OCI-M2 (cell line): Measurements from ENCODE around the gene CTSA.

ENCODE experiments used
- DNase-seq: peaks from one replicate; lab custom pipeline; 2025; ENCODE audit not compliant: unreplicated experiment; lab: John Stamatoyannopoulos, UW

The CTSA gene

DNA sequence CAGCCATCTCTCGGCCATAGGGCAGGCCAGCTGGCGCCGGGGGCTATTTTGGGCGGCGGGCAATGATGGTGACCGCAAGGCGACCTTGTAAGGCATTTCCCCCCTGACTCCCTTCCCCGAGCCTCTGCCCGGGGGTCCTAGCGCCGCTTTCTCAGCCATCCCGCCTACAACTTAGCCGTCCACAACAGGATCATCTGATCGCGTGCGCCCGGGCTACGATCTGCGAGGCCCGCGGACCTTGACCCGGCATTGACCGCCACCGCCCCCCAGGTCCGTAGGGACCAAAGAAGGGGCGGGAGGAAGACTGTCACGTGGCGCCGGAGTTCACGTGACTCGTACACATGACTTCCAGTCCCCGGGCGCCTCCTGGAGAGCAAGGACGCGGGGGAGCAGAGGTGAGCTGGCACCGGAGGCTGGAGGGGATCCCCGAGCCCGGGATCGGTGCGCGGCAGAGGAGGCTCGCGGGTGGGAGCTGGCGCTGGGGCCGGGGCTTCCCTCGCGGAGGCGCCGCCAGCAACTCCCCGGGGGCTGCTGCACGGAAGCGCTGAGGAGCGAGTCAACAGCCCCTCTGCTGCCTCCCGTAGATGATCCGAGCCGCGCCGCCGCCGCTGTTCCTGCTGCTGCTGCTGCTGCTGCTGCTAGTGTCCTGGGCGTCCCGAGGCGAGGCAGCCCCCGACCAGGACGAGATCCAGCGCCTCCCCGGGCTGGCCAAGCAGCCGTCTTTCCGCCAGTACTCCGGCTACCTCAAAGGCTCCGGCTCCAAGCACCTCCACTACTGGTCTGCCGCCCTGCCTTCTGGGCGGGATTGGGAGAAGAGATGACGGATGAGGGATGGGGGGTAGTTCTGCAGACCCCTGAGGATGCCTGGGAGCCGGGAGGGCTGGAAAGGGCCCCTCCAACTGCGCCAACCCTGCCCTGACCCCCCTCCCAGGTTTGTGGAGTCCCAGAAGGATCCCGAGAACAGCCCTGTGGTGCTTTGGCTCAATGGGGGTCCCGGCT is at the start of gene CTSA, which contains the start of gene NEURL2:
TSS of gene CTSA (plus strand) at position 351 of the 999 bp plus-strand sequence. CDS start at position 585, 234 bp downstream.
TSS of gene NEURL2 (minus strand) at position 224 of the 999 bp plus-strand sequence. CDS start at position 7, 217 bp downstream.
- peak; percentile 86 for DNase-seq

- no peak for DNase-seq
Measured at GRCh38 chr20:45841407-45842129, 49.6 kb upstream of the CTSA start.

DNA sequence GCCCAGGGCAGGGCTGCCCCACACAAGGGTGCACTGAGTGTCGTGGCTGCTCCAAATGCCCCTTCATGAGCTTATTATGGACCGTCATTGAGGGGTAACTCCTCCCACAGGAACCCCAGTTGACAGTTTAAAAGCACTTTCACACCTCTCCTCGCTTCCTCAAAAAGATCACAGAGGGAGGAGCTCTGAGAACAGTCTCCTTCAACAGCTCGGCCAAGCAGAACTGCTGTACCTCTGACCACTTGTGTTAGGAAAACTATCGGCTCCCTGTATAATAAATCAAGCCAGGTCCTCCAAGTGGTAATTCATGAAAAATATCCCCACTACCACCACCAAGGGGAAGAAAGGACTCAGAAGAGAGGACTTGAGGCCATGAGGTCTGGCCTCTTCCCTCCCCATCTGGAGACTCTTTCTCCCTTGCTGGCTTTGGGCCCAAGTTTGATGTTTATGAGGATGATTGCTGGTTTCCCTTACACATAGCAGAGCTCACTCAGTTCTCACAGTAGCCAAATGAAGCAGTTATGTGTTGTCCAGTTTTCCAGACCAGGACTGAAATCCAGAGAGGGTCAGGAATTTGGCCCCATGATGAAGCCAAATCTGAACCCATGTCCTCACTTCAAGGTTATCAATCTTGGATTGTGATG is 48.8 kb upstream of the CTSA start:
- no peak for DNase-seq

DNA sequence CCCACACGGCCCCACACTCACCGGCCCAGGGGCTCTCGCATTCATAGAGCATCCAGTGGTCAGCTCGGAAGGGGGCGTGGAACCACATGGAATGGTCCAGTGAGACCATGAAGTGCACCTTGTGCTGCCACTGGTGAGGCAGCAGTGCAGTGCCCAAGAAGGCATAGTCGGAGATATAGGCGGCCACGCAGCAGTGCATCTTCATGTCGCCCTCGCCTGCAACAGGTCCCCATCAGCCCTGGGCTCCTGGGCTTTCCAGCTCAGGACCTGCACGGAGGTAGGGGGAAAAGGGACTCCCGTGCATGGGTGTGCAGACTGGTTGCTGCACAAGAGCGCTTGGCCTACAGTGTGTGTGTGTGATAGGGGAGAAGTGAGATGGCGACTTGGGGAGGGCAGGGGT is 47.6 kb upstream of the CTSA start:
- no peak for DNase-seq

DNA sequence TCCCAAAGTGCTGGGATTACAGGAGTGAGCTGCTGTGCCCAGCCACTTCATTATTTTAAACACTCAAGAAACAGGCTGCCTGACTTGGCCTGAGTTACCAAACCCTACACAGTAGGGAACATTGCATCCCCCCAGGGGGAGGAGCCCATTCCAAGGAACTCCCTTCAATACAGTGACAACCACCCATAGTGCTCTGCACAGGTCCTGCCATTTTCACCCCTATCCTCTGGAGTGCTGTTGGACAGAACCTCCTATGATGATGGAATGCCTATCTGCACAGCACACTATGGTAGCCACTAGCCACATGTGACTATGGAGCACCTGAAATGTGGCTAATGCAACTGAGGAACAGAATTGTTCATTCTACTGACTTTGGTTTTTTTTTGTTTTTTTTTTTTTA is 45.7 kb upstream of the CTSA start:
- no peak for DNase-seq

DNA sequence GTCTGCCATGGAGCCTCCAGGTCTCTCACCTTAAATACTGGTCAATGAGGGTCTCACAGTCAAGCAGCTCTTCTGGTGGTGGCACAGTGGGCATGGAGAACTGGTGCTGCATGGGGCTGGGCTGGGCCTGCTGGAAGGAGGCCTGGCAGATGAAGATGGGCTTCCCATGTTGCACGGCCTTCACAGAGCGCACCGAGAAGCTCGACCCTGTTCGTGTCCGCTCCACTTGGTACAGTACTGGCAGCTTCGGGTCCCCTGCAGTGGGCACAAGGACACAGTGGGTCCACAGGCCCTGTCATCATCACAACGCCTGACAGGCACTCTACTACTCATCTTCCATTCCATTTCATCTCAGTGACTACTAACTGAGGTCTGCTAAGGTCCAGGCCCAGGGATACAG is 42.7 kb upstream of the CTSA start:
- DNase-seq, result no peak

DNA sequence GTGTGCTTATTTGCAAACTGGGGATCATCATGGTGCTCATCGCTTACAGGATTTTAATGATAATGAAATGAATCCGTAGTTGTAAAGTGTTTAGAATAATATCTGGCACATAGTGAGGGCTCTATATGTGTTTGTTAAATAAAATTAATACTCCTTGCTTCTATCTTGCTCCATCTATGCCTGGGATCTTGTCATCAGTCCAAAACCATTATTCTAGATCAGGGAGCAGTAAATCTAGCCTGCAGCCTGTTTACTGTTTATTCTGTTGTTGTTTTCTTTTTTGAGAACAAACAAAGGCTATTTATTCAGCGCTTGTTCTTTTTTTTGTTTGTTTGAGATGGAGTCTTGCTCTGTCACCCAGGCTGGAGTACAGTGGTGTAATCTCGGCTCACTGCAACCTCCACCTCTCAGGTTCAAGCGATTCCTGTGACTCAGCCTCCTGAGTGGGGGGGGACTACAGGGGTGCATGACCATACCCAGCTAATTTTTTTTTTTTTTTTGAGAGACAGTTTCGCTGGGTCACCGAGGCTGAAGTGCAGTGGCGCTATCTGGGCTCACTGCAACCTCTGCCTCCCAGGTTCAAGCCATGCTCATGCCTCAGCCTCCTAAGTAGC is 42.1 kb upstream of the CTSA start:
- DNase-seq, result no peak

DNA sequence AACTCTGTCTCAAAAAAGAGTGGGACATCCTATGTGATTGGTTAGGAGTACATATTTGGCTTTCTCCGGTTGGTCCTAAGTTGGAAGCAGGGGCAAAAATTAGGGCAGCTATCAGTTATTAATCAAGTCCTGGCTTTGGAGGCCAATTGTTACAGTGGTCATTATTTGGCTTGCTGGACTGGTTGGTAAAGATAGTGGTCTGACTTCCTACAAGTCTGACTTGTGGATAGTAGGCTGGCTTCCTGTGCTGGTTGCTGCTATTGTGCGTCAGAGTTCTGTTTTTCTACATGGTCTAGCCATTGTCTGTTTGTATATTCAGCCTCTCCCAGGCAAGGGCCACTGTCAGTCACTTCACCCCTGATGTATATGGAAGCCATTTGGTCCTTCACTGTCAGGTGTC is 40.9 kb upstream of the CTSA start:
- no peak for DNase-seq

DNA sequence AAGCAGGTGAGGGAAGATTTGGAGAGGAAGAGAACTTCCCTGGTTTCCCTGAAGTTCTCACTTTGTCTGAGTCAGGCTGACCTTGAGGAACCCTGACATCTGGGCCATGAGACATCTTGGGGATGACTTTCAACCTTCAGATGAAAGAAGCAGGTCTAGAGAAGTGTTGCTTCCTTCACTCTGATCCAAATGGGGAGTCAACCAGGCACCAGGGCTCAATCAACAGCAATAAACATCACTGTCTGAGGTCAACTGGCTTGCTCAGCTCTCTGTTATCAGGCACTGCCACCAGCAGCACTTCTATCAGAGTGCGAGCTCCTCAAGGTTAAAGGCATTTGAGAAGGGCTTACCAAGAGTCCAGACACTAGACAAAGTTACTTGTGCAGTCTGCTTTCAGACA is 40.2 kb upstream of the CTSA start:
- DNase-seq, result peak; percentile 60

DNA sequence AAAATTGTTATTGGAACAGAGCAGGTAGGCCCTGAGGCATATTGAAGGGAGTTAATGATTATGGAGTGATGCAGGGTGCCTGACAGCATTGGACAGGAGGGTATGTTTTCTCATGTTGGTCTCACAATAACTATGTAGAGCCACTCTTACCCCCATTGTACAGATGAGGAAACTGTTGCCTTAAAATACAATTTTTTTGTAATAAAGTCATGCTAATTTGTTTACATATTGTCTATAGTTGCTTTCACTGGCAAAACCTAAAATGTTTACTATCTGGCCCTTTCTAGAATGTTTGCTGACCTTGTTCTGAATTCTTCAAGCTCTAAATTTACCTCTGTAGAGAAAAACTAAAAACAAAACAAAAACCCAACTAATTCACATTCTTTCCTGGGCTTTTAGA is 39.6 kb upstream of the CTSA start:
- DNase-seq, result no peak

DNA sequence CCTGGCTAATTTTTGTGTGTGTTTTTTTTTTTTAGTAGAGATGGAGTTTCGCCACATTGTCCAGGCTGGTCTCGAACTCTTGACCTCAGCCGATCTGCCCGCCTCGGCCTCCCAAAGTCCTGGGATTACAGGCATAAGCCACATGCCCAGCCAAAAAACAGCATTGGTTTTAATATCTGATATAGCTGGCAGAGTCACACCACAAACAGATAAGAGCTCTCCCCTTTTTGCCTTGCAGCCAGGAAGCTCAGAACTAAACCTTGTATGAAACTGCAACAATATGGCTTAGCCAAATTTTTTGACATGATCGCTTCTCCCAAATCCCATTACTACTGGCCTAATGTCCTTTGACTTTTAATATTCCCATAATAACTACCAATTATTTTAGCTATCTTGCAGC is 38.8 kb upstream of the CTSA start:
- DNase-seq, result no peak

GRCh38 chr20:45853484-45853883 is 37.7 kb upstream of the CTSA start:
- DNase-seq, result no peak

- peak; percentile 98 for DNase-seq
Measured at GRCh38 chr20:45857114-45857881, 33.8 kb upstream of the CTSA start, which contains the start of the genes ACOT8 and ZSWIM3. Gene ACOT8, minus strand, starts transcription at chr20:45857392. Its CDS starts 77 bp downstream, at chr20:45857315. Gene ZSWIM3, plus strand, starts transcription at chr20:45857614. Its CDS starts 212 bp downstream, at chr20:45857826.

DNA sequence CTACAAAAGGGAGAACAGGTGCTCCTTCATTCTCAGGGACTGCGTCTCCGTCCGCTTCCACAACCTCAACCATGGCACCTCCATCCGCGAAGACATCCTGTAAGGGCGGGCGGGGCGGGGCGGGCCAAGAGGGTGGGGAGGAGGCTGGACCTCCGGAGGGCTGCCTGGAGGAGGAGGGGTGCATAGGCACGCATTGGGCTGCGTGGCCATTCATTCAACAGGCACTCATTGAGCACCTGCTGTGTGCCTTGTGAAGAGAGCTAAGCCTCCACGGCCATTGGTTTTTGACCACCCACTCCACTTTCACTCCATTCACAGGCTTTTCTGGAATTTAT is 33.3 kb upstream of the CTSA start:
- no peak for DNase-seq

DNA sequence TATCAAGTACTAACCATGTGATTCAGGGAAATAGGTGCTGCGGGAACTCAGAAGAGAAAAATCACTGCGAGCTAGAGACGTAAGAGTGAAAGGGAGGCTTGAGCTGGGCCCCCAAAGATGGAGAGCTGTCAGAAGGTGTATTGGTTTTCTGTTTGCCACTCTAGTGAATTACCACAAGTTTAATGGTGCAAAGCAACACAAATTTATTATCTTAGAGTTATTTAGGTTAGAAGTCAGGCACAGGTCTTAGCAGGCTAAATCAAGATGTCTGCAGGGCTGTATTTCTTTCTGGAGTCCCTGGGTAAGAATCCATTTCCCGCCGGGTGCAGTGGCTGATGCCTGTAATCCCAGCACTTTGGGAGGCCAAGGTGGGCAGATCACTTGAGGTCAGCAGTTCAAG is 31.2 kb upstream of the CTSA start:
- DNase-seq, result no peak

DNA sequence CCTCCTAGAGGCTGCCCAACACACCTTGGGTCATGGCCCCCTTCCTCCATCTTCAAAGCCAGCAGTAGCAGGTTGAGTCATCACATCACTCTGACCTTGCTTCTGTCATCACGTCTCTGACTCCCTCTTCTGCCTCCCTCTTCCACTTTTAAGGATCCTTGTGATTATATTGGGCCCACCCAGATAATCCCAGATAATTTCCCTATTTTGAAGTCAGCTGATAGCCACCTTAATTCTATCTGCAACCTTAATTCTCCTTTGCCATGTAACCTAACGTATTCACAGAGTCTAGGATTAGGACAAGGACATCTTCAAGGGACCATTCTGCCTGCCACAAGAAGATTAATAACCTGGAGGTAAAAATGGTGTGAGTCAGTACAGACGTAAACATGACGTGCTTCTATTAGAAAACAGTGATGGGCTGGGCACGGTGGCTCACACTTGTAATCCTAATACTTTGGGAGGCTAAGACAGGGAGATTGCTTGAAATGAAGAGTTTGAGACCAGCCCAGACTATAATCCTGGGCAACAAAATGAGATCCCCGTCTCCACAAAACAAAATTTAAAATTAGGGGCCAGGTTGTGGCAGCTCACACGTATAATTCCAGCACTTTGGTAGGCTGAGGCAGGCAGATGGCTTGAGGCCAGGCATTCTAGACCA is 30.4 kb upstream of the CTSA start:
- DNase-seq, result no peak

DNA sequence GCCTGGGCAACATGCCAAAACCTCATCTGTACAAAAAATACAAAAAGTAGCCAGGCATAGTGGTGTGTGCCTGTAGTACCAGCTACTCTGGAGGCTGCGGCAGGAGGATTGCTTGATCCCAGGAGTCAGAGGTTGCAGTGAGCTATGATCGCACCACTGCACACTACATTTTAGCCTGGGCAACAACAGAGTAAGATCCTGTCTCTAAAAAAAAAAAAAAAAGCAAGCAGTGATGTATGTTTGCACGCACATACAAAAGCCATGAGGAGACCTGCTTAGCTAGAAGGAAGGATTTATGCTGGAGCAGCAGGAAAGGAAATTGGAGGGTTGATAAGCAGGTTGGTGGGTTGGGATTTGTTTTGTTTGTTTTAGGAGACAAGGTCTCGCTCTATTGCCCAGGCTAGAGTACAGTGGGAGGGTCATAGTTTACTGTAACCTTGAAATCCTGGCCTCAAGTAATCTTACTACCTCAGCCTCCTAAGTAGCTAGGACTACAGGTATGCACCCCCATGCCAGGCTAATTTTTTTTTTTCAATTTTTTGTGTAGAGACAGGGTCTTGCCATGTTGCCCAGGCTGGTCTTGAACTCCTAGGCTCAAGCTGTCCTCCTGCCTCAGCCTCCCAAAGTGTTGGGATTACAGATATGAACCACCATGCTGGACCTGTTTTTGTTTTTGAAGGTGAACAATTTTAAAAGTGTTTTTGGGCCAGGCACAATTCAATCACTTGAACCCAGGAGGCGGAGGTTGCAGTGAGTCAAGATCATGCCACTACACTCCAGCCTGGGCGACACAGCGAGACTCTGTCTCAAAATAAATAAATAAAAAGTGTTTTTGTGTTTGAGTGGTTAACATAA is 29.7 kb upstream of the CTSA start:
- DNase-seq, result no peak

DNA sequence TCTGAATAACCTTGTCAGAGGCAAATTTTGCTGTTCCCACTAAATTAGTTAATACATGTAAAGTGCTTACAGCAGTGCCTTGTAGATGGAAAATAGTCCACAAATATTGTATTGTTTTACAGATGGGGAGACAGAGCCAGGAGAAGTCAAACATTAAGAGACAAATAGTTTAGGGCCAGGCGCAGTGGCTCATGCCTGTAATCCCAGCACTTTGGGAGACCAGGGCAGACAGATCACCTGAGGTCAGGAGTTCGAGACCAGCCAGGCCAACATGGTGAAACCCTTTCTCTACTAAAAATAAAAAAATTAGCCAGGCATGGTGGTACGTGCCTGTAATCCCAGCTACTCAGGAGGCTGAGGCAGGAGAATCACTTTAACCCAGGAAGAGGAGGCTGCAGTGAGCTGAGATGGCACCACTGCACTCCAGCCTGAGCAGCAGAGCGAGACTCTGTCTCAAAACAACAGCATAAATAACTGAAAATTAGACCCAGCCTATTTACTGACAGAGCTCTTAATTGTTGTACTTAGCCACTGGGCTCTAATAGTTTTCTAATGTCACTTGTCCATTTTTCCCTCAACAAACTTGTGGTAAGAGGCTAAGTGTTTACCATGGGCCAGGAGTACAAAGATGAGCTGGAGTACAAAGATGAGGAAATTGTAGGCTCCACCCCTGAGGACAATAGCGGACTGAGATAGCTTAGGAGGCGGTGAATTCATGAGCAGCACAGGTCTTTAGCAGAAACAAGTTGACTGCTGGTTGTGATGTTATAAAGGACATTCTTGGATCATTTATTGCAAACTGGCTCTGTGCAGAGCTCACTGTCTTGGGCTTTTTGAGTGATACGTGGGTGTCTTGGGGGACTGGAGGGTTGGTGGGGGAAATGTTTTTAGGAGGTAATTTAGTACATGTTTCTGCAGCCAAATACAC is 27.3 kb upstream of the CTSA start:
- DNase-seq, result no peak
